Sigmoid colon (tissue), 3 donors: ENCODE results near the gene ODC1.

Source experiments
- POLR2A ChIP-seq, 2 donors: fragments of 450-650 bp; IDR thresholded peaks; one replicate each; pipeline ENCODE4 v1.6.1; 2016; ENCODE audit warnings: antibody characterized with exemption in 2 of 2, mild to moderate bottlenecking in 2 of 2, moderate library complexity in 2 of 2
- TF ChIP-seq, protein P1 (sequence below), 4 experiments: fragments of 450-650 bp in 3 of 4; fragments of 200-600 bp in 1 of 4; IDR thresholded peaks; one replicate each; pipeline ENCODE4 v1.5.1; 2016 to 2019; ENCODE audit warnings: antibody characterized with exemption in 4 of 4, mild to moderate bottlenecking in 3 of 4, moderate library complexity in 2 of 4

DNA sequence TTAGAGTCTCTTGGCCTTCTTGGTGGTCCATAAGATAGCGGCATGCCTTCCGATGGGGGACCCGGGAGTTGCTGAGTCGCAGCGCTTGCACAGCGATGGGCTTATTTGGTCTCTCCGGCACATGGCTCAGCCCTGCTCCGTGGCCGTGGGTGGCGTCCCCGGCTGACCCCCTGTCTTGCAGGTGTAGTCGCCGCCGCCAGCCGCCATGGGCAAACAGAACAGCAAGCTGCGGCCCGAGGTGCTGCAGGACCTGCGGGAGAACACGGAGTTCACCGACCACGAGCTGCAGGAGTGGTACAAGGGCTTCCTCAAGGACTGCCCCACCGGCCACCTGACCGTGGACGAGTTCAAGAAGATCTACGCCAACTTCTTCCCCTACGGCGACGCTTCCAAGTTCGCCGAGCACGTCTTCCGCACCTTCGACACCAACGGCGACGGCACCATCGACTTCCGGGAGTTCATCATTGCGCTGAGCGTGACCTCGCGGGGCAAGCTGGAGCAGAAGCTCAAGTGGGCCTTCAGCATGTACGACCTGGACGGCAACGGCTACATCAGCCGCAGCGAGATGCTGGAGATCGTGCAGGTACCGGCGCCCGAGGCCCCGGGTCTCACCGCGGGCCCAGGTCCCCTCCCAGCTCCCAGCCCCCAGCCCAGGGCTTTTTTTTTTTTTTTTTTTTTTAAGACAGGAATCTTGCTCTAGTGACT, 28.4 kb downstream of the ODC1 start:
- TF ChIP-seq, protein P1, sequence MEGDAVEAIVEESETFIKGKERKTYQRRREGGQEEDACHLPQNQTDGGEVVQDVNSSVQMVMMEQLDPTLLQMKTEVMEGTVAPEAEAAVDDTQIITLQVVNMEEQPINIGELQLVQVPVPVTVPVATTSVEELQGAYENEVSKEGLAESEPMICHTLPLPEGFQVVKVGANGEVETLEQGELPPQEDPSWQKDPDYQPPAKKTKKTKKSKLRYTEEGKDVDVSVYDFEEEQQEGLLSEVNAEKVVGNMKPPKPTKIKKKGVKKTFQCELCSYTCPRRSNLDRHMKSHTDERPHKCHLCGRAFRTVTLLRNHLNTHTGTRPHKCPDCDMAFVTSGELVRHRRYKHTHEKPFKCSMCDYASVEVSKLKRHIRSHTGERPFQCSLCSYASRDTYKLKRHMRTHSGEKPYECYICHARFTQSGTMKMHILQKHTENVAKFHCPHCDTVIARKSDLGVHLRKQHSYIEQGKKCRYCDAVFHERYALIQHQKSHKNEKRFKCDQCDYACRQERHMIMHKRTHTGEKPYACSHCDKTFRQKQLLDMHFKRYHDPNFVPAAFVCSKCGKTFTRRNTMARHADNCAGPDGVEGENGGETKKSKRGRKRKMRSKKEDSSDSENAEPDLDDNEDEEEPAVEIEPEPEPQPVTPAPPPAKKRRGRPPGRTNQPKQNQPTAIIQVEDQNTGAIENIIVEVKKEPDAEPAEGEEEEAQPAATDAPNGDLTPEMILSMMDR (IDR thresholded peaks at IDR 0.05) = no peak
- no peak for TF ChIP-seq POLR2A (IDR thresholded peaks at IDR 0.05)
